ENCODE measurements around the gene BEND6. TPM values are rescaled to one million over a fixed set of nuclear protein-coding genes. Genes with fewer than 3 reads are reported as not detected.

The BEND6 gene
- total RNA-seq, 3 donors from 2014 or later = 0.33 to 1.0 (median 0.80) TPM

DNA sequence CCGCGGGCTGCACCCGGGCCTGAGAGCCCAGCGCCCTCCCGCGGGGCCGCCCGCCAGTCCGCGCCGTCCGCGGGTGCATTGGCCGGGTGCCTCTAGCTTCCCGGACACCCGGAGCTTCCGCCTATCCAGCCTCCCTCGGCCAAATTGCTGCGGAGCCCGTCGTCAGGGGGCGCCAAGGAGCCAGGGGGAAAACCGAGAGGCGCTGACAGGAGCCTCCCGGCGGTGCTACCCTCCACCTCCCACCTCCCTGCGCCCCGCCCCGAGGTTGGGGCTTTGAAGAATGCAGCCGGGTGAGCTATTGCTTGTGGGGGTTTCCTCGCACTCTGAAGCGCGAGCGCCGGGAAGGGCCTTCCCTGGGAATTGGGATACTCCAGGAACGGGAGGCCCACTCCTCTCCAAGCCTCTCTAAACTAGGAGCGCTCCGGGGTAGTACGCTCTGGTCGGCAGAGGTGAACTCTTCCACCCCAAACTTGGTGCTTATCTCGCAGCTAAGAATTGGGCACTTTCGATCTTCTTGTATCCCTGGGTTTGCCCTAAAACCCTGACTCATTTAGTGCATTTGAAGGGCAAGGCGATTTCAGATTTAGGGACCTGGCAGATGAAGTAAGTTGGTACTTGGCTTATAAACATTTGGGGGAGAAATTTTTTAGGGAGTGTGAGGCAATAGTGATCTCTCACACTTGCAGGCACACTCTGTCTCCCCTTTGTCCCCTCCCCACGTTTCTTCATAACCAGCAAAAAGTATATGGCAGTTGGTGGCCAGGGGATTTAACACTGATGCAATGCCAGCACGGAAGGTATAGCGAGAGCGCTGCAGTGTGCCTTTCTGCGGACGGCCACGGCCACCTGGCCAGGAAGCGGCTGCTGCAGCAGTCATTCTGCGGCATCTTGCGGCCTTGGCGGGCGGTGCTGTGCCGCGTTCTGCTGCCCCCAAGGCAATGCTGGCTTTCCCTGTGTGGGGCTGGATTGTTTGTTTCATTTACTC, 556 bp downstream of the BEND6 start:
- H3K27ac ChIP-seq = peak overlapping the region in 1 of 2 donors; percentile 50
- H3K9me3 ChIP-seq = no peaks in the 10 kb centered on the region
- TF ChIP-seq, protein P1, sequence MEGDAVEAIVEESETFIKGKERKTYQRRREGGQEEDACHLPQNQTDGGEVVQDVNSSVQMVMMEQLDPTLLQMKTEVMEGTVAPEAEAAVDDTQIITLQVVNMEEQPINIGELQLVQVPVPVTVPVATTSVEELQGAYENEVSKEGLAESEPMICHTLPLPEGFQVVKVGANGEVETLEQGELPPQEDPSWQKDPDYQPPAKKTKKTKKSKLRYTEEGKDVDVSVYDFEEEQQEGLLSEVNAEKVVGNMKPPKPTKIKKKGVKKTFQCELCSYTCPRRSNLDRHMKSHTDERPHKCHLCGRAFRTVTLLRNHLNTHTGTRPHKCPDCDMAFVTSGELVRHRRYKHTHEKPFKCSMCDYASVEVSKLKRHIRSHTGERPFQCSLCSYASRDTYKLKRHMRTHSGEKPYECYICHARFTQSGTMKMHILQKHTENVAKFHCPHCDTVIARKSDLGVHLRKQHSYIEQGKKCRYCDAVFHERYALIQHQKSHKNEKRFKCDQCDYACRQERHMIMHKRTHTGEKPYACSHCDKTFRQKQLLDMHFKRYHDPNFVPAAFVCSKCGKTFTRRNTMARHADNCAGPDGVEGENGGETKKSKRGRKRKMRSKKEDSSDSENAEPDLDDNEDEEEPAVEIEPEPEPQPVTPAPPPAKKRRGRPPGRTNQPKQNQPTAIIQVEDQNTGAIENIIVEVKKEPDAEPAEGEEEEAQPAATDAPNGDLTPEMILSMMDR (IDR thresholded peaks at IDR 0.05) = peak in 2 of 3 donors; percentile 26 to 36
- TF ChIP-seq POLR2AphosphoS5 (IDR thresholded peaks at IDR 0.05) = no peak
- H3K36me3 ChIP-seq = no peaks in the 10 kb centered on the region
- H3K4me3 ChIP-seq = peak overlapping the region; percentile 64 to 85 (median 65)
- H3K27me3 ChIP-seq = no peaks in the 10 kb centered on the region
- H3K4me1 ChIP-seq = no peaks in the 10 kb centered on the region
- DNase-seq (ENCODE audit: low spot score in 2 of 2) = peak; percentile 53 to 69
- intact Hi-C loops (cut with DNase I; ENCODE audit: low total_unique reads) = loop anchor here (10.0 kb wide), 1 partner anchor 291 kb away; no protein-coding TSS in a partner anchor

DNA sequence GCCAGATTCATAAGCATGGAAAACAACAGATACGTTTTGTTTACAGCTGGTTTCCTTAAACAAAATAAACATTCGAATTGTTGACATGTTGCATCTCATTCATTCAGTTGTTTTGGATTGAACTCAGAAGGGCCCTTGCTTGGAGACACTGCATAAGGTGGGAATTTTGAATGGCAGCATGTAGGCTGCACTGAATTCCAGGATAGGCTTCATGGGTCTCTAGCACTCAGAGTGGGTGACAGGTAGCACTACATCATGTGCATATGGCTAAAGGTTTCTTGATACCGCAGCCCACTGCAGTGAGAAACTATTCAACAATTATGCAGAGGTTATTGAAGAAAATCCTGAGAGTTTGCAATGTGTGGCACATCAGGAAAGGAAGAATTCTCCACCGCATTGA, 1.6 kb downstream of the BEND6 start:
- no peaks in the 10 kb centered on the region for H3K36me3 ChIP-seq
- no peak overlapping the region for H3K4me3 ChIP-seq
- DNase-seq (ENCODE audit: low spot score in 2 of 2) = no peak
- TF ChIP-seq POLR2A (IDR thresholded peaks at IDR 0.05) = no peak
- no peak for TF ChIP-seq POLR2AphosphoS5 (IDR thresholded peaks at IDR 0.05)
- TF ChIP-seq, protein P1 (IDR thresholded peaks at IDR 0.05) = no peak
- no peaks in the 10 kb centered on the region for H3K9me3 ChIP-seq
- H3K27me3 ChIP-seq = no peaks in the 10 kb centered on the region
- H3K27ac ChIP-seq = no peak overlapping the region
- intact Hi-C loops (cut with DNase I; ENCODE audit: low total_unique reads) = loop anchor here (10.0 kb wide), 1 partner anchor 292 kb away; no protein-coding TSS in a partner anchor
- no peaks in the 10 kb centered on the region for H3K4me1 ChIP-seq

DNA sequence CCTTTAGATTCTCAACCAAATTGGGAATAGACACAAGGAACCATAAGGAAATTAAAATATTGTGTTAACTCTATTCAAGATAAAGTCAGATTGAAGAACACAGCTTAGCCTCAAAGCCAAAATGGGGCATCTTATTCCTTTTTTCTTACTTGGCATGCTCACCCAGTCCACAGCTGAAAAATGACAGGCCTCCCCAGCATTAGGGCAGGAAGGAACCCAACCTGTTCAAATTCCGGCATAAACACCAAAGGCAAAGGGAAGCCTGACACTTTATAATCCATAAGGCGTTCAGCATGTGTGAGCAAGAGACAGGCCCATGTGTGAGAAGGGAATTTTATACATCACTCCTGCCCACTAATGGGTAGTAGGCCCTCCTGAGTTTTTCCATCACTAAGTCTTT, 2.9 kb downstream of the BEND6 start:
- no peak for DNase-seq (ENCODE audit: low spot score in 2 of 2)
- H3K36me3 ChIP-seq = no peaks in the 10 kb centered on the region
- H3K27me3 ChIP-seq = no peaks in the 10 kb centered on the region
- H3K4me3 ChIP-seq = no peak overlapping the region
- intact Hi-C loops (cut with DNase I; ENCODE audit: low total_unique reads) = loop anchor here (10.0 kb wide), 1 partner anchor 293 kb away; no protein-coding TSS in a partner anchor
- H3K4me1 ChIP-seq = no peaks in the 10 kb centered on the region
- no peak overlapping the region for H3K27ac ChIP-seq
- H3K9me3 ChIP-seq = no peaks in the 10 kb centered on the region
- TF ChIP-seq POLR2A (IDR thresholded peaks at IDR 0.05) = no peak
- TF ChIP-seq, protein P1 (IDR thresholded peaks at IDR 0.05) = no peak
- no peak for TF ChIP-seq POLR2AphosphoS5 (IDR thresholded peaks at IDR 0.05)

DNA sequence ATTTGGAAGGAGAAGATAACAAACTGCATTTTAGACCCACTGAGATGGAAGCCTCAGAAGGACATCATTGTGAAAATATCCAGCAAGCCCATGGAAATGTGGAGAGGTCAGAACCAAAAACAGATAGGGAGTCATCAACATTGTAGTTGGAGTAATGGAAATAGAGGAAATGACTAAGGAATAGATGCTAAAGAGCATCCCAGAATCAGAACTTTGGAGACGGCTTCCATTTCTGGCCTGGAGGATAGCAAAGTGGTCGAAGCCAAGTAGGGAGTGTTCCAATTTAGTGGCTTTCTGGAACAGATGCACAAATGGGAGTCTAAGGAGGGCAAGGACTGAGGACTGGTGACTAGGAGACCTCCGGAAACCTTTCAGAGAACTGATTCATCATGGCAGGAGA, 3.6 kb downstream of the BEND6 start:
- H3K4me1 ChIP-seq = no peaks in the 10 kb centered on the region
- no peak overlapping the region for H3K27ac ChIP-seq
- H3K27me3 ChIP-seq = no peaks in the 10 kb centered on the region
- no peaks in the 10 kb centered on the region for H3K9me3 ChIP-seq
- DNase-seq (ENCODE audit: low spot score in 2 of 2) = no peak
- no peak for TF ChIP-seq POLR2A (IDR thresholded peaks at IDR 0.05)
- TF ChIP-seq, protein P1 (IDR thresholded peaks at IDR 0.05) = no peak
- TF ChIP-seq POLR2AphosphoS5 (IDR thresholded peaks at IDR 0.05) = no peak
- H3K4me3 ChIP-seq = no peak overlapping the region
- intact Hi-C loops (cut with DNase I; ENCODE audit: low total_unique reads) = loop anchor here (10.0 kb wide), 1 partner anchor 294 kb away; no protein-coding TSS in a partner anchor
- no peaks in the 10 kb centered on the region for H3K36me3 ChIP-seq

DNA sequence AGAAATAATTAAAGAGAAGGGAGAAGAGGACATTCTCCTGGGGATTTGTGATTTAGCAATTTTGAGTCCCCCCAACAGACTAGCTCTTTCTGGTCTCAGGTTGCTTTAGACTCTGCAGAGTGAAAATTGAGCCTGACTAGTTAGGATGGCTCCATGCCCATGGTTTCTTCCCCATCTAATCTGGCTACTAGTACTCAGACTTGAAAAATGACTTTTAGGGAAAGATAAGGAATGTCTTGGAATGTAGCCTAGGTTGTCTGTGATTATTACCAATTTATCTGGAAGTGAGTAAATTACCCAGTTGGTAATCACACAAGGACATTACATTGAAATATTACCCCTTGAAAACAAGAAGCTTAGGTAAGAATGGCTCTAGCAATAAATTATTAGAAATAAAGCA, 4.2 kb downstream of the BEND6 start:
- H3K4me1 ChIP-seq = no peaks in the 10 kb centered on the region
- H3K27ac ChIP-seq = no peak overlapping the region
- DNase-seq (ENCODE audit: low spot score in 2 of 2) = no peak
- H3K4me3 ChIP-seq = no peak overlapping the region
- H3K36me3 ChIP-seq = no peaks in the 10 kb centered on the region
- H3K27me3 ChIP-seq = no peaks in the 10 kb centered on the region
- no peaks in the 10 kb centered on the region for H3K9me3 ChIP-seq
- intact Hi-C loops (cut with DNase I; ENCODE audit: low total_unique reads) = loop anchor here (10.0 kb wide), 1 partner anchor 294 kb away; no protein-coding TSS in a partner anchor
- TF ChIP-seq, protein P1 (IDR thresholded peaks at IDR 0.05) = no peak
- no peak for TF ChIP-seq POLR2A (IDR thresholded peaks at IDR 0.05)
- TF ChIP-seq POLR2AphosphoS5 (IDR thresholded peaks at IDR 0.05) = no peak
